Body of pancreas (tissue), 4 donors: ENCODE measurements around the gene SORL1.

Experiments used
- POLR2A ChIP-seq, 3 donors: fragments of 450-650 bp; IDR thresholded peaks; one replicate each; pipeline ENCODE4 v1.6.1; 2016; ENCODE audit warnings: antibody characterized with exemption in 3 of 3, mild to moderate bottlenecking in 2 of 3
- TF ChIP-seq, protein P1 (sequence below), 7 experiments: fragments of 450-650 bp in 4 of 7; fragments of 200-600 bp in 3 of 7; sonication (generic) in 3 of 7; IDR thresholded peaks; one replicate each; pipeline ENCODE4 v1.5.1; 2016 to 2019; ENCODE audit warnings: antibody characterized with exemption in 7 of 7

DNA sequence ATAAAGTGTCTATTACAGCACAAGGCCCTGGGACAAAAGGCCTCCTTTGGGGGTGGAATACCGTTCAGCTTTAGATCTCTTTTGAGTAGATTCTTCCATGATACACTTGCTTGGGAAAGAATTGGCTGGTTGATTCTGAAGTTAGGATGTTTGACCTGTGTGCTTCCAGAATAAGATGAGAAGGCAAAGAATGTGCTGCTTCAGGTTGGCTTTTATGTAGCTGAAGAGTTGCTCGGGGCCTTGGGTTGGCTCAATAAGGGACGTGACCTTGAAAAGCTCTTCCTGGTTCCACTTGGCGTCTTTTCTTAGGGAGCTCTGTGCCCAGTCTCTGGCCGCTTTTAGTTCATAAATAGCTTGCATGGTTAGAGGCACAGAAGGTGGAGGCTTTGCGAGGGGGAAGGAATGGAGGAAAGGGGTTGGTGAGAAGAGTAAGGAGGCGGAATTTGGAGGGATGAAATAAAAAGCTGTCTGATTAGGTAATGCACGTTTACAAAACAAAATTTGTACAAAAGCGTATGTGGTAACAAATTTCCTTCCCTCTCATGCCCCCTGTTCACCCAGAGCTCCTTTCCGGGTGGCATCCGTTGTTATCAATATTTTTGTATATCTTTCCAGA is 4.8 kb downstream of the SORL1 start:
- TF ChIP-seq, protein P1, sequence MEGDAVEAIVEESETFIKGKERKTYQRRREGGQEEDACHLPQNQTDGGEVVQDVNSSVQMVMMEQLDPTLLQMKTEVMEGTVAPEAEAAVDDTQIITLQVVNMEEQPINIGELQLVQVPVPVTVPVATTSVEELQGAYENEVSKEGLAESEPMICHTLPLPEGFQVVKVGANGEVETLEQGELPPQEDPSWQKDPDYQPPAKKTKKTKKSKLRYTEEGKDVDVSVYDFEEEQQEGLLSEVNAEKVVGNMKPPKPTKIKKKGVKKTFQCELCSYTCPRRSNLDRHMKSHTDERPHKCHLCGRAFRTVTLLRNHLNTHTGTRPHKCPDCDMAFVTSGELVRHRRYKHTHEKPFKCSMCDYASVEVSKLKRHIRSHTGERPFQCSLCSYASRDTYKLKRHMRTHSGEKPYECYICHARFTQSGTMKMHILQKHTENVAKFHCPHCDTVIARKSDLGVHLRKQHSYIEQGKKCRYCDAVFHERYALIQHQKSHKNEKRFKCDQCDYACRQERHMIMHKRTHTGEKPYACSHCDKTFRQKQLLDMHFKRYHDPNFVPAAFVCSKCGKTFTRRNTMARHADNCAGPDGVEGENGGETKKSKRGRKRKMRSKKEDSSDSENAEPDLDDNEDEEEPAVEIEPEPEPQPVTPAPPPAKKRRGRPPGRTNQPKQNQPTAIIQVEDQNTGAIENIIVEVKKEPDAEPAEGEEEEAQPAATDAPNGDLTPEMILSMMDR (IDR thresholded peaks at IDR 0.05) = no peak
- TF ChIP-seq POLR2A (IDR thresholded peaks at IDR 0.05) = no peak
